Measurements from ENCODE around the gene RS1.
A peak's percentile ranks its signal among the peaks of the same experiment; 100 is the strongest.

The RS1 gene

GRCh38 chrX:18672008-18672407 lies at the start of gene RS1:
Gene RS1, minus strand, starts transcription at chrX:18672108. Its CDS starts 40 bp downstream, at chrX:18672068.
- no peak for DNase-seq

GRCh38 chrX:18719852-18720251 lies 47.9 kb upstream of the RS1 start:
- no peak for DNase-seq

DNA sequence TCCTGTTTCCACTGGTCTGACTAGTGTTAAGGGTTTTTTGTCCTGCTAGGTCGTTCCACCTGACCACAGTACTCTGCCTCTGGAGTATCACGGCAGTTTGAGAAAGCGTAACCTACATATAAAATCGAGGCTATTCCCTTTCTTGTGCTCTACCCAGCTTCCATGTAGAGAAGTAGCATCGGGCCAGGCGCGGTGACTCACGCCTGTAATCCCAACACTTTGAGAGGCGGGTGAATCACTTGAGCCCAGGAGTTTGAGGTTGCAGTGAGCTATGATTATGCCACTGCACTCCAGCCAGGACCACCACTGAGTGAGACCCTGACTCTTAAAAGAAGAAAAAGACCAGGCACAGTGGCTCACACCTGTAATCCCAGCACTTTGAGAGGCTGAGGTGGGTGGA lies 43.0 kb upstream of the RS1 start:
- DNase-seq: no peak

DNA sequence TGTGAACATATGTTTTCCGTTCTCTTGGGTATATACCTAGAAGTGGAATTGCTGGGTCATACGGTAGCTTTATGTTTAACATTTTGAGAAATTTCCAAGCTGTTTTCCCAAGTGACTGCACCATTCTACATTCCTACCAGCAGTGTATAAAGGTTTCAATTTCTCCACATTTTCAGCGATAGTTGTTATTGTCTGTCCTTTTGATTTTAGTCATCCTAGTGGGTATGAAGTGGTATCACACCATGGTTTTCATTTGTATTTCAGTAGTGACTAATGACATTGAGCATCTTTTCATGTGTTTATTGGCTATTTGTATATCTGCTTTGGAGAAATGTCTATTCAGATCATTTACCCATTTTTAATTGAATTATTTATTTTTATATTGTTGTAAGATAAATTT lies 37.9 kb upstream of the RS1 start:
- no peak for DNase-seq

GRCh38 chrX:18707426-18708049 lies 35.6 kb upstream of the RS1 start, which contains the start of gene PPEF1:
Gene PPEF1, plus strand, starts transcription at chrX:18707645. Its CDS starts 136 bp downstream, at chrX:18707781.
- DNase-seq: no peak

DNA sequence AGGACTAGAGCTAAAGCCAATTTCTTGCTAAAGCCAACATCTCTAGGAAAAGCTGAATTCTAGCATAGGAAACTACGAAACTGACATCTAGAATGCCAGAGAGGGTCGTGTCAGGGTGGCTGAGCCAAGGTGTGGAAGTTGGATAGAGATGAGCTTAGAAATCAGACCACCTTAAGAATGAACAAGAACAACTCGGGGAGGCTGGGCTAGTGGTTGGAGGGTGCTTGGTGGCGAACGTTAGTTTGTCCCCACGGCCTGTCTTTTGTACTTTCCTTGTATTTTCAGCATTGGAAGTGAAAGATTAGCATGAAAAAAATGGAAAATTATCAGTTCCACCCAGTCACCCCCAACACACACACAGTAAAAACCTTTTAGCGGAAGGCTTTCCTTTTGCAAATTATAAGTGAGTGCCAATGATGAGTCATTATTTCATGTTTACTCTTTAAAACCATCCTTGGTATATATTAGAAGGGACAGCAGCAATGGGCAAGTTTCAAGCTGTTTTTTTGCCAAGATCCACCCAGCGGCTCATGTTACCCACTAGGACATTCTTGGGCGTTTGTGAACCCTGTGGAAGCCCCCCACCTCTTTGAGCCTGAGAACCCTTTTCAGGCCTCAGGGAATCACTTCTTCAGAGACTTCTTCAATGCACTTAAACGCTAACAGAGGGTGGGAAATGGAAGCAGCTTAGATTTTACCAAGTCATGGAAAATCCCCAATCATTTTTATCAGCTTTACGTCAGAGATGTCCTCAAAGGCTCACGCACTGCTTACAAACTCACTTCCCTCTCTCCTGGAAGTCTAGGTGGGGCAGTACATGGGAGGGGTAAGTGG lies 30.7 kb upstream of the RS1 start:
- no peak for DNase-seq

GRCh38 chrX:18701621-18702361 lies 29.9 kb upstream of the RS1 start:
- no peak for DNase-seq

DNA sequence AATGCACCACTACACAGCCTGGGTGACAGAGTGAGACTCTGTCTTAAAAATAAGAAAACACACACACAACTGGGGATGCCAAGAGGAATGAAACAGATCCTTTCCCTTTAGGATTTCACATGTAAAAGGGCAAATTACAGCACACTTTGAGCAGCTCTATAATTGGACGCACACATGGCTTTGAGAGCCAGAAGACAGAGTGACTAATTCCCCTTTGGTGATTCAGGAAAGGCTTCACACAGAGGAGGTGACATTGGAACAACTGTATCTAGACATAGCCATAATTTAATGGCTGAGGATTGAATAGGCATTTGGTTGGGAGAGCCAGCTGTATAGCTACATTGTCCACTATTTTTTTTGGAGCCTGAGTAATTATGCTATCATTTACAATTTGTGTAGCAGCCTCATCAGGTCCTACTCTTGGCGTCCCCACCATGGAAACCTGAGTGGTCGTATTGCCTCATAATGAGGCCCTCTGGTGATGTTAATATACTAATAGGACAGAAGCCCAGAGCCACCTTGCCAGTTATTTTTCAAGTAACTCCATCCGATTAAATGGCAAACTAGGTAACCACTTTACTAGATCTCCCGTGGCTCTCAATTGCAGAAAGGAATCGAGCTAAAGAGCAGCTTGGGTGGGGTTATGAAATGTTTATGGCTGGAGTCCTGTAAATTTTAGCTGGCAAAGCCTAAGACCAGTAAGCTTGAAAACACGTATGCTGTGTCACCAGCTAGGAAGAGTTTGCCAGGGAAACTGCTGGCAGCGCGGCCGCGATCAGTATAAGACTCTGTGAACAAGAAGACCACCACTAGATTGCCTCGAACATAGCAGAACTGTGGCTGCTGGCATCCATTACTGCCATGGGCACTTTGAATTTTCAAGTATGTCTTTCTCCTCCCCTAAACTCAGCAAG lies 27.1 kb upstream of the RS1 start:
- DNase-seq: no peak

DNA sequence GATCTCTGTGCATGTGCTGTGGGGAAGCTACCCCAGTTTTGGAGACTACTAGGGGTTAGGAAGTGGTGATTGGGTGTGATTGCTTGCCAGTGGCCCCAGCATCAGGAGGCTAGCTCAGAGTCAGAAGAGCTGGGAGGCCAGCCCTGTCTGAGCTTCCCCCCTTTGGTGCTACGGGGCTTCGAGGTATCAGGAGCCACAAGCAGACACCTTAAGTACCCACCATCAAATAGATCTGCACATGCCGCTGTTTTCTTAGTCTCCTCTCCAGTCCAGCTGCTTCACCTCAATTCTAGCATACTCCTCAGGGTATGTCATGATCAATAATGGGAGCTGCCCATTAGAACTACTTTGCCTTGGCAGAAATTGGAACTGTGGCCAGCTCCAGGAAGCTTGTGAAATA lies 24.7 kb upstream of the RS1 start:
- DNase-seq: no peak

DNA sequence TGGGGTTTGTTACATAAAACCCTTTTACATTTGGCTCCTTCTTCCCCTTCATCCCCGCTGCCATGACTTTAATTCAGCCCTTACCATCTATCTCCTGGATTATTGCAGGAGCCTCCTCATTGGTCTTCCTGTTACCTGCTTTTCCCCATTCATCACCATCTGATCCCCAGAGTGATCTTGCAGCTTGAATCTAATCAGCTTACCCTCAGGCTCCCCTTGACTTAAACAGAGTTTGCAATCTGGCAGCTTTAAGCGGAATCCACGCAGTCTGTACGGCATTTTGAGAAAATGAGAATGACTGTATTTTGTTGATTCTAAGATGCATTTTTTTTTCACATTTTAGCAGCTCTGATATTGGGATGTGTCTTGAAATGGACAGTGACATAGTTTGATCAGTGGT lies 20.6 kb upstream of the RS1 start:
- no peak for DNase-seq

GRCh38 chrX:18691431-18691830 lies 19.5 kb upstream of the RS1 start:
- DNase-seq: no peak

GRCh38 chrX:18687856-18688495 lies 16.1 kb upstream of the RS1 start:
- DNase-seq: no peak

DNA sequence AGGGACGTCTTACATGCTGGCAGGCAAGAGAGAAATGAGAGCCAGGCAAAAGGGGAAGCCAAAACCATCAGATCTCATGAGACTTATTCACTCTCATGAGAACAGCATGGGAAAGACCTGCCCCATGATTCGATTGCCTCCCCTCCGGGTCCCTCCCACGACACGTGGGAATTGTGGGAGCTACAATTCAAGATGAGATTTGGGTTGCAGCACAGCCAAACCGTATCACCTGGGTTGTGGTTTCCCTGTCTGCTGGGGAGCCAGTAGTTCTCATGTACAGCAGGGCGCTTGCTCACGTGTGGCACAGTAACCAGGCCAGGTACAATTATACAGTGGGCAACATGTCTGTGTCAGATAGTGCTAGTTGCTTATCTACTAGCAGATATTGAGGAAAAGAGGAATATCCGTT lies 11.1 kb upstream of the RS1 start:
- DNase-seq: no peak

DNA sequence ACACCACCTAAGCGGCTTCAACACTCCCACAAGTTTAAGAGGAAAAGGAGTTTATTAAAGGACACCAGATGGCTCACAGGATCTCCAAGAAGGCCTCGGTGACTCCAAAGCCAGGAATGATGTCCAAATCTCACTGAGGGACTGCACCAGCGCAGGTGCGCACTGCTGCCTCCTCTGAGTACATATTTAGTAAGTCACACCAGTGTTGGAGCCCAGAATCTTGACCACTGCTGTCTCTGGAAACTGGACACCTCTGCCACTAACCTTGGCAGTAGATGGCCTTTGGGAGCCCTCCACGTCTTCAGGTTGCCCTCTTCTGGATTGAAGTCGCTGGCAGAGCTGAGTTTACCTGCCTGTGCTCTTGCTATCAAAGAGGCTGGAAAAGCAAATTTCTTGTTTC lies 10.1 kb upstream of the RS1 start:
- no peak for DNase-seq

DNA sequence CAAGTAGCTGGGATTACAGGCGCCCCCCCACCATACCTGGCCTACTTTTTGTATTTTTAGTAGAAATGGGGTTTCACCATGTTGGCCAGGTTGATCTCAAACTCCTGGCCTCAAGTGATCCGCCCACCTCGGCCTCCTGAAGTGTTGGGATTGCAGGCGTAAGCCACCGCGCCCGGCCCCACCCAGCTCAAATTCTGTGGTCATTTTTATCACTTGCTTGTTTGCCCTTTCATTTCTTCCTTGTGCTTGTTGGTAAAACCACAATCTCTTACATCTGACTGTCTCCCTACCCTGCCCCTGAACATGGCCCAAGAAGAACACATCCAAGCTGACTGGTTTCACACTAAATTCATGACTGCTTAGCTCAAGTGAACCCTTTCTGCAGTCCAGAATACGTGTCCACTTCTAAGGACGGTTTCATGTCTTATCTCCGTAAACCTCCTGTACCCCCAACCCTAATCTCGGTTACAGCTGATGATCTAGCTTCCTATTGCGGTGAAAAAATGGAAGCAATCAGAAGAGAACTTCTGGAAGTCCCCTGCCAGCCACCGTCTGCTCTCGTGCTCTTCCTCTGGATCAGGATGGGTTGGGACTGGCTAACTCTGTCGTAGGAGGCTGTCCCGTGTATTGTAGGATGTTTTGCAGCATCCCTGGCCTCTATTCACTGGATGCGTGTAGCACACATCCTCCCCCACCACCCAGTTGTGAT lies 5.4 kb upstream of the RS1 start:
- no peak for DNase-seq

GRCh38 chrX:18676470-18676869 lies 4.6 kb upstream of the RS1 start:
- no peak for DNase-seq

GRCh38 chrX:18676050-18676449 lies 4.1 kb upstream of the RS1 start:
- DNase-seq: no peak

DNA sequence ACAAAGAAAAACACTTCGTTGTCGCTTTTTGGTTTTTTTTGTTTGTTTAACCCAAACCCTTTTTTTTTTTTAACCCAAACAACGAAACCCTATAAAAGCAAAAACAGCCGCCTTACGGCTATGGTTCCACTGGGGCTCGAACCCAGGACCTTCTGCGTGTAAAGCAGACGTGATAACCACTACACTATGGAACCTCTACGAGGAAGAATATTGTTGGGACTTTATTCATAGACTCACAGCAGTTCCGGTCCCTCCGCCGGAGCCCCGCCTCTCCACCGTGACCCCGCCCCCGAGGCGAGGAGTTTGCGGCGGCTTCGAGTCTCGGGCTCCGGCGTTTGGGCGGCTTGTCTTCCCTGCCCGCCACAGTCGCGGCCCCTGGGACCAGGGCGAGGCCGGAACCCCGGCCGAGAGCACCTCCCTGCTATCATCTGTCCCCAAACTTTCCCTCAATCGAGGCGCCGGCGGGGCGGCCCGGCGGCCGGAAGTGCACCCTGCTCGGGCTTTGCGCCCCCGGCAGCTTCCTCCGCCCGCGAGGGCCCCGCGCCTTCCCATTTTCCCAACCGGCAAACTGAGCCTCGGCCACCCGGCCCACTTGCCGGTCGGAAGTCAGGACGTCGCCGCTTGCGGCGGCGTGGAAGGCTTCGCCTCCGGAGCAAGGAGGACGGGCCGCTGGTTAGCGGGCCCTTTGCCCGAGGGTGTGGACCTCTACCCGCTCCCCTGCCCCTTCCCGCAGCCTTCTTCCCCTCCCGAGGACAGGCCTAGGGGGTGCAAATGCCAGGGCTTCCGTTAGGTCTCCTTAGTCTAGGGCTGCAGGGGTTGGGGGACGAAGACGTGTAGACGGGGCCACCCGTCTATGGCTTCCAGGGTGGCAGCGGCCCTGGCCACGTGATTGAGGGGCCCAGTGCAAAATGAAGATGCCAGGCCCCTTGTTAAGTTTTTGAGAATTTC lies 3.2 kb upstream of the RS1 start:
- DNase-seq: peak; percentile 74

- peak; percentile 11 for DNase-seq
These were observed 2.5 kb upstream of the RS1 start for GRCh38 chrX:18674417-18674787.

DNA sequence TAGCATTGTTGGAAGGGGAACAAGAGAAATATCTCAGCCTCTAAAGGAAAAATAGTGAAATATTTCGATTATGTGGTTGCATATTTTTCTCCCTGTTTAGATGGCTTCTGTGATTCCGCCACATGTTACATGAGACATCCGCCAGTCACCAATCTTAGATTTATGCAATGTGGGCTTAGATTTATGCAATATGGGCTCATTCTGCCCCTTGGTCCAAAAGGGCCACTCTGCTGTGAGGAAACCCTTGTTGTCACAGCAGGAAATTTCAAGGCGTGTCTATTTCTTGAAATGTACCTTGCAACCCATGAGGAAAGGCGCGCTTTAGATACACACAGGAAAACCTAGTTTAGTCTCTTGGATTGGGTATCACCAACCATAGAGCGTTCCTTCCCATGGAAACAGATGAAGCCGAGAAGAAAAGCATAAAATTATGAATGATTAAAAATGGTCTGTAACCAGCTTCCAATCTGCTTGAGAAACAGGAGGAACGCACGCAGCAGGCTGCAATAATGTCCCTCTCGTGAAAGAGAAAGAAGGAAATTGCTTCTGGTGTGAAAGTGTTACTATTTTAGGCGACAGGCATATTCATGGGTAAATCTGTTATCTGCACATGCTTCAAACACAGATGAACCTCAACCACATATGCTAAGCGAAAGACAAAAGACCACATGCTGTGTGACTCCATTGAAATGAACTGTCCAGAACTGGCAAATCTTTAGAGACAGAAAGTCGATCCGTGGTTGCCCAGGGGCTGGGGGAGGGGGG lies 3.7 kb downstream of the RS1 start:
- DNase-seq: no peak
